ENCODE results near the gene METTL16. TPM values are rescaled to one million over a fixed set of nuclear protein-coding genes. Genes with fewer than 3 reads are reported as not detected.

Gene METTL16
- total RNA-seq, 1 donor from 2014 or later = 32.0 TPM

DNA sequence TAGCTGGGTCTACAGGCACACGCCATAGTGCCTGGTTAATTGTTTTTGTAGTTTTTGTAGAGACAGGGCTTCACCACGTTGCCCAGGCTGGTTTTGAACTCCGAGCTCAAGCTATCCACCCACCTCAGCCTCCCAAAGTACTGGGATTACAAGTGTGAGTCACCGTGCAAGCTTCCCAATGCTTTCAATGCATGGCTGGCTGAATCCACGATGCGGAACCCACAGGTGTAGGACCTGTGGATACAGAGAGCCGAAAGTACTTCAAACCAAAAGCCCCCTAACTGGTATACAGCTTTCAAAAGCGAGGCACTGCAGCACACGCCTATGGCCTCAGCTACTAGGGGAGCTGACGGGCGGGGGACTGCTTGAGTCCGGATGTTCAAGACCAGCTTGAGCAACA lies 44.8 kb downstream of the METTL16 start:
- Histone ChIP-seq H3K9me3 (no peaks in the 10 kb centered on the region), H3K4me3 (no peak overlapping the region), H3K27me3 (ENCODE audit: low read depth) (no peaks in the 10 kb centered on the region), H3K36me3 (peaks cover 80% of the 10 kb centered on the region), H3K27ac (no peak overlapping the region), H3K4me1 (no peaks in the 10 kb centered on the region)
- no peak for DNase-seq
- TF ChIP-seq, protein P1, sequence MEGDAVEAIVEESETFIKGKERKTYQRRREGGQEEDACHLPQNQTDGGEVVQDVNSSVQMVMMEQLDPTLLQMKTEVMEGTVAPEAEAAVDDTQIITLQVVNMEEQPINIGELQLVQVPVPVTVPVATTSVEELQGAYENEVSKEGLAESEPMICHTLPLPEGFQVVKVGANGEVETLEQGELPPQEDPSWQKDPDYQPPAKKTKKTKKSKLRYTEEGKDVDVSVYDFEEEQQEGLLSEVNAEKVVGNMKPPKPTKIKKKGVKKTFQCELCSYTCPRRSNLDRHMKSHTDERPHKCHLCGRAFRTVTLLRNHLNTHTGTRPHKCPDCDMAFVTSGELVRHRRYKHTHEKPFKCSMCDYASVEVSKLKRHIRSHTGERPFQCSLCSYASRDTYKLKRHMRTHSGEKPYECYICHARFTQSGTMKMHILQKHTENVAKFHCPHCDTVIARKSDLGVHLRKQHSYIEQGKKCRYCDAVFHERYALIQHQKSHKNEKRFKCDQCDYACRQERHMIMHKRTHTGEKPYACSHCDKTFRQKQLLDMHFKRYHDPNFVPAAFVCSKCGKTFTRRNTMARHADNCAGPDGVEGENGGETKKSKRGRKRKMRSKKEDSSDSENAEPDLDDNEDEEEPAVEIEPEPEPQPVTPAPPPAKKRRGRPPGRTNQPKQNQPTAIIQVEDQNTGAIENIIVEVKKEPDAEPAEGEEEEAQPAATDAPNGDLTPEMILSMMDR (IDR thresholded peaks at IDR 0.05) = no peak
- no peak for ATAC-seq
- intact Hi-C loops (cut with DNase I) = no loop called here

DNA sequence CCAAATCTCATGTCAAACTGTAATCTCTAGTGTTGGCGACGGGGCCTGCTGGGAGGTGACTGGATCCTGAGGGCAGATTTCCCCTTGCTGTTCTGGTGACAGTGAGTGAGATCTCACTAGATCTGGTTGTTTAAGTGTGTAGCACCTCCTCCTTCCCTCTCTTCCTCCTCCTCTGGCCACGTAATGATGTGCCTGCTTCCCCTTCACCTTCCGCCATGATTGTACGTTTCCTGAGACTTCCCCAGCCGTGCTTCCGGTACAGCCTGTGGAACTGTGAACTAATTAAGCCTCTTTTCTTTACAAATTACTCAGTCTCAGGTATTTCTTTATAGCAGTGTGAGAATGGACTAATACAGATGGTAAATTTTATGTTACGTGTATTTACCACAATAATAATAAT lies 49.2 kb downstream of the METTL16 start:
- Histone ChIP-seq H3K36me3 (peaks cover 77% of the 10 kb centered on the region), H3K4me1 (no peaks in the 10 kb centered on the region), H3K27ac (no peak overlapping the region), H3K4me3 (no peak overlapping the region), H3K9me3 (no peaks in the 10 kb centered on the region), H3K27me3 (ENCODE audit: low read depth) (no peaks in the 10 kb centered on the region)
- intact Hi-C loops (cut with DNase I) = no loop called here
- DNase-seq (no peak), ATAC-seq (no peak)
- TF ChIP-seq, protein P1 (IDR thresholded peaks at IDR 0.05) = no peak

DNA sequence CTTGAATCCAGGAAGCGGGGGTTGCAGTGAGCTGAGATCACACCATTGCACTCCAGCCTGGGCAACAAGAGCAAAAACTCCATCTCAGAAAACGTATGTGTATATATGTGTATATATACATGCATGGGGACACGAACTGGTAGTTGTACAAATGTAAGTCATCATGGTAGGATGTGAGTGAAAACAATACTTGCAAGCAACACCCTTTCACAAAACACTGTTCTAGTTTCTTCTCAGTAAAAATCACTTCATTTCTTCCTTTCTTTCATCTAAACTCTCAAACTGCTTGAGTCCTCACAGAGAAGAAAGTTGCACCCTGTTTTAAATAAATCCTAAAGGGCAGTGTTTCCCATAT lies 51.8 kb downstream of the METTL16 start:
- intact Hi-C loops (cut with DNase I) = no loop called here
- no peak overlapping the region for H3K27ac ChIP-seq
- H3K4me1 ChIP-seq = no peaks in the 10 kb centered on the region
- H3K27me3 ChIP-seq (ENCODE audit: low read depth) = no peaks in the 10 kb centered on the region
- ATAC-seq (no peak), DNase-seq (no peak)
- TF ChIP-seq, protein P1 (IDR thresholded peaks at IDR 0.05) = no peak
- H3K36me3 ChIP-seq = peaks cover 84% of the 10 kb centered on the region
- no peak overlapping the region for H3K4me3 ChIP-seq
- no peaks in the 10 kb centered on the region for H3K9me3 ChIP-seq

DNA sequence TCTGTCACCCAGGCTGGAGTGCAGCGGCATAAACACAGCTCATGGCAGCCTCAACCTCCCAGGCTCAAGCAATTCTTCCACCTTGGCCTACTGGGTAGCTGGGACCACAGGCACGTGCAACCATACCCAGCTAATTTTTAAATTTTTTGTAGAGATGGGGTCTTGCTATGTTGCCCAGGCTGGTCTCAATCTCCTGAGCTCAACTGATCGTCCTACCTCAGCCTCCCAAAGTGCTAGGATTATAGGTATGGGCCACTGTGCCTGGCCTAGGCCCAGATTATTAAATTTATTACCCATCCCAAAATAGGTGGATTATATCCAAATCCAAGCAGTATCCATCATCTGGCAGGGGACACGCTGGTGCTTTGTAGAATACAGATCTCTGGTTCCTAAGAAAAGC lies 53.8 kb downstream of the METTL16 start:
- Histone ChIP-seq H3K36me3 (peaks cover 71% of the 10 kb centered on the region), H3K4me3 (no peak overlapping the region)

DNA sequence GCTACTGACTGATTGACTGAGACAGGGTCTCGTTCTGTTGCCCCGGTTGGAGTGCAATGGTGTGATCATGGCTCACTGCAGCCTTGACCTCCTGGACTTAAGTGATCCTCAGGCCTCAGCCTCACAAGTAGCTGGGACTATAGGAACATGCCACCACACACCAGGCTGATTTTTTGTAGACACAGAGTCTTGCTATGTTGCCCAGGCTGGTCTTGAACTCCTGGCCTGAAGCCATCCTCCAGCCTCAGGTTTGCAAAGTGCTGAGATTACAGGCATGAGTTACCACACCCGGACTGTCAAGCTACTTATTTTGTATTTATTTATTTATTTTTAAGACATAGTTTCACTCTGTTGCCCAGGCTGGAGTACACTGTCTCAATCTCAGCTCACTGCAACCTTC lies 55.2 kb downstream of the METTL16 start:
- Histone ChIP-seq H3K9me3 (no peaks in the 10 kb centered on the region), H3K4me3 (no peak overlapping the region), H3K36me3 (peaks cover 57% of the 10 kb centered on the region), H3K27ac (no peak overlapping the region), H3K4me1 (no peaks in the 10 kb centered on the region), H3K27me3 (ENCODE audit: low read depth) (no peaks in the 10 kb centered on the region)
- intact Hi-C loops (cut with DNase I) = no loop called here
- TF ChIP-seq, protein P1 (IDR thresholded peaks at IDR 0.05) = no peak
- ATAC-seq (no peak), DNase-seq (no peak)

More for the DNA sequence above, 53.8 kb downstream of the METTL16 start:
- ATAC-seq (no peak), DNase-seq (no peak)
- intact Hi-C loops (cut with DNase I) = no loop called here
- TF ChIP-seq, protein P1 (IDR thresholded peaks at IDR 0.05) = no peak
- Histone ChIP-seq H3K4me1 (no peaks in the 10 kb centered on the region), H3K9me3 (no peaks in the 10 kb centered on the region), H3K27me3 (ENCODE audit: low read depth) (no peaks in the 10 kb centered on the region), H3K27ac (no peak overlapping the region)

DNA sequence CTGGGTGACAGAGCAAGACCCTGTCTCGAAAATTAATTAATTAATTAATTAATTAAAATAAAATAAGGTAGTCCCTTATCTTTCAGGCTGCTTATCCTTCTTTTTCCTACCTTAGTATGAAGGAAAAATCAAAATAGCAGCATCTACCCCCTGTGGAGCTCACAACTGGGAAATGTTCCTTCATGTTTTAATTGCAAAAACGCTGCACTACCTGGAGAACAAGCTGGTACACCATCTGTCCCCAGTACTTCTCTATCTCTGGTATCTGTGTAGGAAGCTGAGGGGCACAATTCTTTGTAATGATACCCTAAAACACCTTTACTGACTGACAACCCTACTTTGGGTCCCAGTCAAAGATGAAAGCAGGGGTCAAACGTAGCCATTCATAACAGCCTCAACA lies 55.7 kb downstream of the METTL16 start:
- peaks cover 55% of the 10 kb centered on the region for H3K36me3 ChIP-seq
- DNase-seq (no peak), ATAC-seq (no peak)
- no peak overlapping the region for H3K27ac ChIP-seq
- intact Hi-C loops (cut with DNase I) = no loop called here
- no peaks in the 10 kb centered on the region for H3K27me3 ChIP-seq (ENCODE audit: low read depth)
- no peaks in the 10 kb centered on the region for H3K4me1 ChIP-seq
- TF ChIP-seq, protein P1 (IDR thresholded peaks at IDR 0.05) = no peak
- H3K4me3 ChIP-seq = no peak overlapping the region
- H3K9me3 ChIP-seq = no peaks in the 10 kb centered on the region
